Stimulated activated CD4-positive, alpha-beta T cell treated with anti-CD3 and anti-CD28 coated beads, Interleukin-1b, Interleukin-23, amount 100 ng/mL, for 48 hours (primary cell): ENCODE measurements around the gene EID2B.

Source experiments
- DNase-seq: peaks from one replicate; pipeline ENCODE4 v3.0.0-alpha.2; 2020

Gene EID2B

GRCh38 chr19:39532233-39533002 lies at the start of gene EID2B:
Gene EID2B (minus strand): TSS chr19:39532852. CDS start chr19:39532802, 50 bp downstream.
- peak; percentile 96 for DNase-seq

- peak; percentile 80 for DNase-seq
Measured at GRCh38 chr19:39582442-39582841, 49.8 kb upstream of the EID2B start.

GRCh38 chr19:39568604-39569003 lies 36.0 kb upstream of the EID2B start:
- DNase-seq, result no peak

- DNase-seq, result no peak
Measured at GRCh38 chr19:39566064-39566463, 33.4 kb upstream of the EID2B start.

GRCh38 chr19:39563408-39563807 lies 30.8 kb upstream of the EID2B start:
- DNase-seq, result no peak

GRCh38 chr19:39558624-39559117 lies 26.0 kb upstream of the EID2B start:
- DNase-seq, result no peak

- no peak for DNase-seq
Measured at GRCh38 chr19:39557811-39558623, 25.4 kb upstream of the EID2B start.

- no peak for DNase-seq
Measured at GRCh38 chr19:39555883-39556282, 23.2 kb upstream of the EID2B start.

- DNase-seq, result no peak
Measured at GRCh38 chr19:39554701-39555311, 22.2 kb upstream of the EID2B start.

GRCh38 chr19:39553082-39553652 lies 20.5 kb upstream of the EID2B start:
- DNase-seq, result no peak

GRCh38 chr19:39550197-39550596 lies 17.5 kb upstream of the EID2B start:
- no peak for DNase-seq

- DNase-seq, result no peak
Measured at GRCh38 chr19:39546599-39546998, 13.9 kb upstream of the EID2B start.

- no peak for DNase-seq
Measured at GRCh38 chr19:39544911-39545310, 12.3 kb upstream of the EID2B start.

GRCh38 chr19:39544226-39544903 lies 11.7 kb upstream of the EID2B start:
- DNase-seq, result peak; percentile 18

GRCh38 chr19:39543477-39543857 lies 10.8 kb upstream of the EID2B start:
- no peak for DNase-seq

GRCh38 chr19:39542206-39542605 lies 9.6 kb upstream of the EID2B start:
- no peak for DNase-seq

GRCh38 chr19:39540333-39540673 lies 7.7 kb upstream of the EID2B start:
- DNase-seq, result no peak

- peak; percentile 96 for DNase-seq
Measured at GRCh38 chr19:39539518-39540332, 7.1 kb upstream of the EID2B start, which contains the start of gene EID2. Gene EID2 (minus strand): TSS chr19:39540161. CDS start chr19:39540079, 82 bp downstream.

GRCh38 chr19:39539165-39539517 lies 6.5 kb upstream of the EID2B start:
- no peak for DNase-seq

GRCh38 chr19:39533791-39534190 lies 1.1 kb upstream of the EID2B start:
- DNase-seq, result no peak

GRCh38 chr19:39533003-39533512 lies 406 bp upstream of the EID2B start:
- no peak for DNase-seq

- no peak for DNase-seq
Measured at GRCh38 chr19:39531834-39532232, 819 bp downstream of the EID2B start.
